GM10248 (cell line): ENCODE data around the gene TMBIM1.

Source experiments
- CTCF ChIA-PET: fragments of 300-600 bp; sonication (Branson Sonifier 250); formaldehyde crosslinking; extraction: SDS; loops from one replicate; lab custom pipeline; 2021; ENCODE audit warnings: antibody characterized with exemption; lab: Yijun Ruan, JAX
- POLR2A ChIA-PET: fragments of 350-650 bp; sonication (Branson Sonifier 250); formaldehyde crosslinking; extraction: SDS; loops from one replicate; lab custom pipeline; 2020; ENCODE audit warnings: antibody characterized with exemption; lab: Yijun Ruan, JAX
- DNase-seq: peaks from one replicate; pipeline ENCODE4 v3.0.0; 2012; ENCODE audit errors: extremely low spot score
- CTCF ChIP-seq: IDR thresholded peaks from 2 replicates; pipeline ENCODE4 v1.5.1; 2012; ENCODE audit warnings: mild to moderate bottlenecking, low read depth; ENCODE audit errors: extremely low read depth, missing control alignments, control extremely low read depth

Gene TMBIM1

GRCh38 chr2:218264773-218265561 lies 27.3 kb downstream of the TMBIM1 start:
- ChIA-PET POLR2A (no interaction called here), CTCF (interaction anchor here (1.5 kb wide), 1 partner anchor 97 kb away, joined by 3 read pairs; no protein-coding TSS in a partner anchor)

GRCh38 chr2:218263817-218264641 lies 28.3 kb downstream of the TMBIM1 start:
- CTCF ChIA-PET, result interaction anchor here (0.8 to 1.5 kb wide), 3 partner anchors 9 to 96 kb away, joined by 3 read pairs; no protein-coding TSS in a partner anchor
- TF ChIP-seq CTCF, result no peak
- no peak for DNase-seq
- POLR2A ChIA-PET, result no interaction called here

More at GRCh38 chr2:218264773-218265561, 27.3 kb downstream of the TMBIM1 start:
- no peak for DNase-seq
- no peak for TF ChIP-seq CTCF

- no peak for DNase-seq
- ChIA-PET CTCF (interaction anchor here (1.2 to 2.2 kb wide), 3 partner anchors 8 to 95 kb away, joined by 3 to 9 read pairs (median 3); partner anchors contain the start of genes AAMP and PNKD), POLR2A (no interaction called here)
- TF ChIP-seq CTCF, result no peak
Observed at GRCh38 chr2:218262631-218263586, 29.4 kb downstream of the TMBIM1 start.

GRCh38 chr2:218262237-218262600 lies 30.1 kb downstream of the TMBIM1 start:
- ChIA-PET POLR2A (no interaction called here), CTCF (interaction anchor here (1.0 to 2.2 kb wide), 2 partner anchors 9 to 13 kb away, joined by 3 to 9 read pairs; partner anchors contain the start of genes AAMP and PNKD)
- TF ChIP-seq CTCF, result no peak

GRCh38 chr2:218261423-218262236 lies 30.7 kb downstream of the TMBIM1 start:
- POLR2A ChIA-PET, result no interaction called here
- DNase-seq, result no peak
- no peak for TF ChIP-seq CTCF
- CTCF ChIA-PET, result interaction anchor here (1.0 to 2.2 kb wide), 3 partner anchors 10 to 13 kb away, joined by 3 to 9 read pairs (median 5); partner anchors contain the start of genes AAMP and PNKD

More at GRCh38 chr2:218262237-218262600, 30.1 kb downstream of the TMBIM1 start:
- DNase-seq, result no peak
